GM12892 (cell line): ENCODE results near the gene PAXX. TPM values are rescaled to one million over a fixed set of nuclear protein-coding genes. Genes with fewer than 3 reads are reported as not detected.

Experiments
- DNase-seq: peaks from one replicate; pipeline ENCODE4 v3.0.0; 2011; ENCODE audit not compliant: insufficient read length
- FAIRE-seq: peaks from 2 replicates; lab custom pipeline; 2011; peaks lifted over from hg19 to GRCh38; lab: Jason Lieb, UNC
- POLR2A ChIP-seq: IDR thresholded peaks from 2 replicates; pipeline ENCODE4 v1.6.1; 2011; ENCODE audit warnings: low read depth, low read length, control low read depth
- POLR2AphosphoS5 ChIP-seq: IDR thresholded peaks from 2 replicates; pipeline ENCODE4 v1.6.1; 2011; ENCODE audit warnings: low read depth, low read length, control low read depth
- TAF1 ChIP-seq: IDR thresholded peaks from 2 replicates; pipeline ENCODE4 v1.6.1; 2011; ENCODE audit warnings: low read depth, mild to moderate bottlenecking, control low read depth, low read length, borderline replicate concordance
- polyA plus RNA-seq: library from polyadenylated mRNA; unstranded; fragments of >200 nt; gene quantifications from one replicate; pipeline ENCODE4 v1.2.1, GENCODE V29; 2012; ENCODE audit warnings: missing spikeins, inconsistent platforms; ENCODE audit not compliant: missing spikeins

Gene PAXX
- 12.8 TPM for polyA plus RNA-seq

GRCh38 chr9:136991993-136992818, at the start of gene PAXX:
Gene PAXX (plus strand): TSS chr9:136992422. CDS start chr9:136992444, 22 bp downstream.
- TF ChIP-seq POLR2AphosphoS5: no peak
- TF ChIP-seq POLR2A: peak; percentile 58; the same call in 1 of the 2 replicates
- 0 out of 2 replicates have a peak, but pooled peaks have one; percentile 30 for TF ChIP-seq TAF1
- DNase-seq (peak; percentile 99), FAIRE-seq (peak; percentile 93)

GRCh38 chr9:136942881-136943230, 49.4 kb upstream of the PAXX start:
- DNase-seq: no peak
- FAIRE-seq: no peak
- no peak for TF ChIP-seq POLR2A
- TF ChIP-seq POLR2AphosphoS5: no peak
- TF ChIP-seq TAF1: no peak

GRCh38 chr9:136943291-136944211, 48.7 kb upstream of the PAXX start:
- DNase-seq (peak; percentile 70), FAIRE-seq (peak; percentile 33)
- TF ChIP-seq POLR2AphosphoS5 (no peak), POLR2A (no peak), TAF1 (no peak)

GRCh38 chr9:136944212-136944518, 48.1 kb upstream of the PAXX start:
- FAIRE-seq (no peak), DNase-seq (peak; percentile 86)
- TF ChIP-seq POLR2A (no peak), TAF1 (no peak), POLR2AphosphoS5 (no peak)

- FAIRE-seq (peak; percentile 99), DNase-seq (peak; percentile 99)
- TF ChIP-seq POLR2A: peak; percentile 53; the same call in 1 of the 2 replicates
- TF ChIP-seq TAF1: no peak
- TF ChIP-seq POLR2AphosphoS5: no peak
Observed at GRCh38 chr9:136944519-136945332, 47.5 kb upstream of the PAXX start, which contains the start of the genes C8G and FBXW5. Gene C8G (plus strand): TSS chr9:136945243. CDS start chr9:136945321, 78 bp downstream. Gene FBXW5 (minus strand): TSS chr9:136944738. CDS start chr9:136944083, 655 bp downstream.

- TF ChIP-seq POLR2A (no peak), TAF1 (no peak), POLR2AphosphoS5 (no peak)
- DNase-seq (no peak), FAIRE-seq (no peak)
Observed at GRCh38 chr9:136945333-136946227, 46.6 kb upstream of the PAXX start.

GRCh38 chr9:136946228-136947027, 45.8 kb upstream of the PAXX start:
- TF ChIP-seq TAF1 (no peak), POLR2AphosphoS5 (no peak), POLR2A (no peak)
- DNase-seq (no peak), FAIRE-seq (no peak)

GRCh38 chr9:136947028-136947891, 45.0 kb upstream of the PAXX start:
- DNase-seq (no peak), FAIRE-seq (no peak)
- TF ChIP-seq POLR2AphosphoS5 (no peak), POLR2A (no peak), TAF1 (no peak)
